Trophoblast cell (in vitro differentiated cells and primary cell): ENCODE results near the gene LRIT2.

ENCODE experiments used
- DNase-seq, 2 donors: peaks; one replicate each; pipeline ENCODE4 v3.0.0-alpha.2; 2016
- H2AFZ ChIP-seq: 2 replicates; pipeline ENCODE4 v1.6.1; 2013; ENCODE audit warnings: low read length, moderate library complexity, mild to moderate bottlenecking; ENCODE audit not compliant: insufficient read depth, poor library complexity
- H2AK5ac ChIP-seq: 2 replicates; pipeline ENCODE4 v1.6.1; 2013; ENCODE audit warnings: mild to moderate bottlenecking, low read length
- H2BK120ac ChIP-seq: 2 replicates; pipeline ENCODE4 v1.6.1; 2013; ENCODE audit warnings: low read length, mild to moderate bottlenecking, moderate library complexity; ENCODE audit not compliant: insufficient read depth, poor library complexity
- H2BK12ac ChIP-seq: 2 replicates; pipeline ENCODE4 v1.6.1; 2013; ENCODE audit warnings: mild to moderate bottlenecking, low read length, moderate library complexity
- H2BK5ac ChIP-seq: 2 replicates; pipeline ENCODE4 v1.6.1; 2013; ENCODE audit warnings: low read length, low read depth, moderate library complexity, mild to moderate bottlenecking; ENCODE audit not compliant: poor library complexity
- H3K14ac ChIP-seq: 2 replicates; pipeline ENCODE4 v1.6.1; 2013; ENCODE audit warnings: mild to moderate bottlenecking, low read length
- H3K18ac ChIP-seq: 2 replicates; pipeline ENCODE4 v1.6.1; 2013; ENCODE audit warnings: mild to moderate bottlenecking, low read length
- H3K23ac ChIP-seq: 2 replicates; pipeline ENCODE4 v1.6.1; 2013; ENCODE audit warnings: low read length
- H3K27ac ChIP-seq: 2 replicates; pipeline ENCODE4 v1.5.1; 2013; ENCODE audit warnings: low read depth, mild to moderate bottlenecking, inconsistent platforms, low read length, moderate library complexity
- H3K27me3 ChIP-seq: 2 replicates; pipeline ENCODE4 v1.6.1; 2013; ENCODE audit warnings: inconsistent platforms, mild to moderate bottlenecking, low read length, moderate library complexity; ENCODE audit not compliant: insufficient read depth
- H3K36me3 ChIP-seq, 2 experiments: 1 replicate in 1 of 2; 2 replicates in 1 of 2; pipeline ENCODE4 v1.6.1; 2013; ENCODE audit warnings: low read length in 2 of 2, mild to moderate bottlenecking in 2 of 2, moderate library complexity in 1 of 2; ENCODE audit not compliant: insufficient read depth in 2 of 2, control insufficient read depth in 1 of 2
- H3K4ac ChIP-seq: 2 replicates; pipeline ENCODE4 v1.6.1; 2013; ENCODE audit warnings: low read depth, mild to moderate bottlenecking, low read length, moderate library complexity
- H3K4me1 ChIP-seq, 2 experiments: 1 replicate in 1 of 2; 2 replicates in 1 of 2; pipeline ENCODE4 v1.6.1; 2013; ENCODE audit warnings: low read length in 2 of 2, mild to moderate bottlenecking in 2 of 2, moderate library complexity in 1 of 2; ENCODE audit not compliant: insufficient read depth in 2 of 2, control insufficient read depth in 1 of 2
- H3K4me2 ChIP-seq: 2 replicates; pipeline ENCODE4 v1.6.1; 2013; ENCODE audit warnings: inconsistent platforms, mild to moderate bottlenecking, low read length, moderate library complexity
- H3K4me3 ChIP-seq: 2 replicates; pipeline ENCODE4 v1.5.1; 2013; ENCODE audit warnings: mild to moderate bottlenecking, low read depth, low read length, inconsistent platforms
- H3K79me1 ChIP-seq: one replicate; pipeline ENCODE4 v1.6.1; 2013; ENCODE audit warnings: low read length
- H3K79me2 ChIP-seq: 2 replicates; pipeline ENCODE4 v1.6.1; 2013; ENCODE audit warnings: low read length, mild to moderate bottlenecking; ENCODE audit not compliant: control insufficient read depth, insufficient read depth, poor library complexity
- H3K9ac ChIP-seq: 2 replicates; pipeline ENCODE4 v1.6.1; 2013; ENCODE audit warnings: mild to moderate bottlenecking, low read length
- H3K9me3 ChIP-seq: 2 replicates; pipeline ENCODE4 v1.6.1; 2013; ENCODE audit warnings: low read depth, mild to moderate bottlenecking, control low read depth, inconsistent platforms, low read length; ENCODE audit not compliant: insufficient read depth
- H4K12ac ChIP-seq: 2 replicates; pipeline ENCODE4 v1.6.1; 2013; ENCODE audit warnings: low read depth, mild to moderate bottlenecking, low read length, moderate library complexity
- H4K8ac ChIP-seq: 2 replicates; pipeline ENCODE4 v1.6.1; 2013; ENCODE audit warnings: low read depth, mild to moderate bottlenecking, low read length, moderate library complexity
- H4K91ac ChIP-seq: one replicate; pipeline ENCODE4 v1.6.1; 2013; ENCODE audit warnings: low read depth, mild to moderate bottlenecking, low read length, moderate library complexity
- WGBS: extraction: QIAGEN DNeasy Blood & Tissue Kit; methylation state at CpG from one replicate; pipeline ENCODE4 v1.1.7; 2013; ENCODE audit warnings: missing lambda C conversion rate; ENCODE audit not compliant: insufficient read length, insufficient coverage; ENCODE audit errors: extremely low coverage; 5-methylcytosine and 5-hydroxymethylcytosine counted together

LRIT2 gene

DNA sequence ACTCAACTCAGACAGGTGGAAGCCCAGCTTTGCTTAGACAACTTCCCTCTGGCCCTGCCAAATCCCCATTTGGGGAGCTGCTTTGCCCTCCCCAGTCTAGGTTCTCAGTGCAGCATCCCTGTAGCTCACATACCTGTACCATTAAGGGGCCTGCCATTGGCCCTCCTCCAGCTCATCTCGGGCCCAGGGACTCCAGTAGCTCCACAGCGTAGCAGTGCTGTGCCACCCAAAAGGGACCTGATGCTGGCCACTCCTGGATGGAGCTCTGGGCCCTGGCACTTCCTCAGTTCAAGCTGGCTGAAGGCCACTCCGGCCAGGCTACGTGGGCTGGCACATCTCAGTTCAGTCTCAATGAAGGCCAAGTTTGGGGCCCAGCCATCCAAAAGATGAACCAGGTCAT lies 8.6 kb upstream of the LRIT2 start:
- no peaks in the 10 kb centered on the region for H3K79me1 ChIP-seq
- H3K36me3 ChIP-seq, result no peaks in the 10 kb centered on the region
- no peak overlapping the region for H2AFZ ChIP-seq
- H4K91ac ChIP-seq, result no peak overlapping the region
- no peaks in the 10 kb centered on the region for H3K27me3 ChIP-seq
- no peak overlapping the region for H4K8ac ChIP-seq
- no peaks in the 10 kb centered on the region for H3K79me2 ChIP-seq
- no peak overlapping the region for H4K12ac ChIP-seq
- H2AK5ac ChIP-seq, result no peak overlapping the region
- no peak for DNase-seq
- H3K27ac ChIP-seq, result no peak overlapping the region
- WGBS, result no CpG with 5 or more reads among the region's 4 CpGs
- H3K4ac ChIP-seq, result no peak overlapping the region
- no peak overlapping the region for H3K14ac ChIP-seq
- H3K4me1 ChIP-seq, result no peaks in the 10 kb centered on the region
- no peak overlapping the region for H3K23ac ChIP-seq
- no peak overlapping the region for H2BK120ac ChIP-seq
- H3K9me3 ChIP-seq, result peaks cover 4% of the 10 kb centered on the region
- no peak overlapping the region for H3K4me3 ChIP-seq
- H2BK5ac ChIP-seq, result no peak overlapping the region
- no peak overlapping the region for H3K18ac ChIP-seq
- H2BK12ac ChIP-seq, result no peak overlapping the region
- H3K4me2 ChIP-seq, result no peak overlapping the region
- H3K9ac ChIP-seq, result peak overlapping the region; percentile 33

DNA sequence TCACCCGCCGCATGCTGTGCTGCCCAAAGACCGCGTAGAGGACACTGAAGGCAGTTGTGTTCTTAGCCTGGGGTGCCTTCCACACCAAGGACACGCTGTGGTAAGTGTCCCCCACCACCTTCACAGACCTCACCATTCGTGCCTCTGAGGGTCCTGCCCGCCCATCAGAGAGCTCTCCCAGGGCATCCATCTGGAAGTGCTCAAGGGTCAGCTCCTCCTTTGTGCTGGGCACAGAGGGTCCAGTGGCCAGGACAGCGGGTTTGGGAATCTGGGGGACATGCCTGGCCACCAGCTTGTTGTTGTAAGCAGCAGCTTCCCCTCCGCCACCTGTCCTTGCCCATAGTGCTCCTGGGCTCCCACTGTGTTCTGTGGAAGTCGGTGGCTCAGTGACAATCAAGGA lies 7.0 kb upstream of the LRIT2 start:
- no peak overlapping the region for H3K4me3 ChIP-seq
- no peak overlapping the region for H2AFZ ChIP-seq
- no peak overlapping the region for H3K27ac ChIP-seq
- no peak overlapping the region for H3K14ac ChIP-seq
- no peak overlapping the region for H2BK5ac ChIP-seq
- no peak overlapping the region for H3K4ac ChIP-seq
- no peak overlapping the region for H4K91ac ChIP-seq
- H2BK12ac ChIP-seq, result no peak overlapping the region
- no peak overlapping the region for H2BK120ac ChIP-seq
- no peaks in the 10 kb centered on the region for H3K79me2 ChIP-seq
- no CpG with 5 or more reads among the region's 10 CpGs for WGBS
- no peaks in the 10 kb centered on the region for H3K4me1 ChIP-seq
- no peak overlapping the region for H4K8ac ChIP-seq
- no peak overlapping the region for H3K4me2 ChIP-seq
- no peaks in the 10 kb centered on the region for H3K36me3 ChIP-seq
- no peak overlapping the region for H3K9ac ChIP-seq
- H3K79me1 ChIP-seq, result no peaks in the 10 kb centered on the region
- no peaks in the 10 kb centered on the region for H3K27me3 ChIP-seq
- H4K12ac ChIP-seq, result no peak overlapping the region
- H3K9me3 ChIP-seq, result peaks cover 3% of the 10 kb centered on the region
- no peak overlapping the region for H3K18ac ChIP-seq
- DNase-seq, result no peak
- no peak overlapping the region for H3K23ac ChIP-seq
- no peak overlapping the region for H2AK5ac ChIP-seq

GRCh38 chr10:84230359-84230758 lies 5.0 kb upstream of the LRIT2 start:
- no peak overlapping the region for H2AFZ ChIP-seq
- H3K79me1 ChIP-seq, result no peaks in the 10 kb centered on the region
- H3K23ac ChIP-seq, result no peak overlapping the region
- no peak overlapping the region for H3K4me3 ChIP-seq
- no peak overlapping the region for H2BK5ac ChIP-seq
- DNase-seq, result no peak
- no peaks in the 10 kb centered on the region for H3K4me1 ChIP-seq
- H3K4me2 ChIP-seq, result no peak overlapping the region
- no peaks in the 10 kb centered on the region for H3K27me3 ChIP-seq
- H2BK120ac ChIP-seq, result no peak overlapping the region
- H3K79me2 ChIP-seq, result no peaks in the 10 kb centered on the region
- H3K18ac ChIP-seq, result no peak overlapping the region
- no peak overlapping the region for H3K14ac ChIP-seq
- no peak overlapping the region for H2AK5ac ChIP-seq
- H3K36me3 ChIP-seq, result no peaks in the 10 kb centered on the region
- no peak overlapping the region for H4K91ac ChIP-seq
- no peak overlapping the region for H3K4ac ChIP-seq
- H4K8ac ChIP-seq, result no peak overlapping the region
- H2BK12ac ChIP-seq, result no peak overlapping the region
- no peak overlapping the region for H3K27ac ChIP-seq
- H4K12ac ChIP-seq, result no peak overlapping the region
- no peak overlapping the region for H3K9ac ChIP-seq
- WGBS, result no CpG with 5 or more reads among the region's 1 CpG
- H3K9me3 ChIP-seq, result peaks cover 3% of the 10 kb centered on the region

DNA sequence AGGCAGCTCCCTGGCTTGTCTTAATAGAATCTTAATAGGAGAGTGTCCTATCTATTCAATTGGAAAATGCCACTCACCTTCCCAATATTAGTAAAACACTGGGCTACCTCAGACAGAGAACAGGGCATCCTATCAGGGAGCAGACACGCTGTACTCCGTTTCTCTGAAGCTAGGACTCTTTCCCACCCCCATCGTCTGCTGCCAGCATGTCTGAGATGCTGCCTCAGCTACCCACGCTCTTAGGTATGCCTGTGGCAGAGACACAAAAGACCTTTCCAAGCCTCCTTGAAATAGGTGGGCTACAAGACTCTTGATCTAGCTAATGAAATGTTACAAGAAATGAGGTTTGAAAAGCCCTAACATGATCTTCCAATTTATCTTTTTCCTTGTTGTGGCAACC lies 2.5 kb upstream of the LRIT2 start:
- Histone ChIP-seq H3K9me3 (peaks cover 3% of the 10 kb centered on the region), H3K4ac (no peak overlapping the region), H3K14ac (no peak overlapping the region), H3K27ac (no peak overlapping the region), H2BK12ac (no peak overlapping the region), H3K23ac (no peak overlapping the region), H3K4me3 (no peak overlapping the region), H2AFZ (no peak overlapping the region), H4K8ac (no peak overlapping the region), H3K27me3 (no peaks in the 10 kb centered on the region), H3K79me2 (no peaks in the 10 kb centered on the region), H2BK120ac (no peak overlapping the region), H2BK5ac (no peak overlapping the region), H3K18ac (no peak overlapping the region), H4K12ac (no peak overlapping the region), H3K9ac (no peak overlapping the region), H3K79me1 (no peaks in the 10 kb centered on the region), H2AK5ac (no peak overlapping the region), H3K4me2 (no peak overlapping the region), H3K4me1 (no peaks in the 10 kb centered on the region), H3K36me3 (no peaks in the 10 kb centered on the region), H4K91ac (no peak overlapping the region)
- no CpG with 5 or more reads among the region's 4 CpGs for WGBS
- DNase-seq, result no peak
